DND-41 (cell line): Measurements from ENCODE around the gene MAP2.

Experiments used
- ATAC-seq: fragments of 200-7000 bp; cut with Tn5 transposase; 3 replicates; pipeline ENCODE4 v1.9.1; 2021; ENCODE audit warnings: low read depth; ENCODE audit not compliant: insufficient read depth
- DNase-seq: peaks from one replicate; pipeline ENCODE4 v3.0.0-alpha.2; 2020
- H2AFZ ChIP-seq: 2 replicates; pipeline ENCODE4 v1.6.0; 2012; ENCODE audit warnings: low read depth, low read length
- H3K27ac ChIP-seq: 2 replicates; pipeline ENCODE4 v1.5.1; 2012; ENCODE audit warnings: low read length, inconsistent platforms
- H3K27me3 ChIP-seq: fragments of 200-600 bp; sonication (generic); 2 replicates; pipeline ENCODE4 v1.6.0; 2012; ENCODE audit warnings: low read length, mild to moderate bottlenecking, inconsistent platforms; ENCODE audit not compliant: insufficient read depth, poor library complexity
- H3K36me3 ChIP-seq: 2 replicates; pipeline ENCODE4 v1.5.1; 2012; ENCODE audit warnings: low read length, inconsistent platforms; ENCODE audit not compliant: insufficient read depth
- H3K4me1 ChIP-seq: 2 replicates; pipeline ENCODE4 v1.5.1; 2012; ENCODE audit warnings: mild to moderate bottlenecking, low read length; ENCODE audit not compliant: insufficient read depth
- H3K4me2 ChIP-seq: 2 replicates; pipeline ENCODE4 v1.6.0; 2012; ENCODE audit warnings: mild to moderate bottlenecking, moderate library complexity, low read length, inconsistent platforms; ENCODE audit not compliant: insufficient read depth
- H3K4me3 ChIP-seq, 2 experiments: fragments of 200-600 bp in 1 of 2; shearing (Covaris generic) in 1 of 2; 2 replicates each; pipeline ENCODE4 v1.5.1; 2012 to 2016; ENCODE audit warnings: inconsistent platforms in 2 of 2, low read length in 2 of 2, mild to moderate bottlenecking in 2 of 2, low read depth in 1 of 2, moderate library complexity in 1 of 2
- H3K79me2 ChIP-seq: 2 replicates; pipeline ENCODE4 v1.6.0; 2012; ENCODE audit warnings: low read length, inconsistent platforms; ENCODE audit not compliant: insufficient read depth
- H3K9ac ChIP-seq: 2 replicates; pipeline ENCODE4 v1.6.0; 2012; ENCODE audit warnings: low read depth, mild to moderate bottlenecking, inconsistent platforms, low read length, moderate library complexity
- H3K9me3 ChIP-seq: 2 replicates; pipeline ENCODE4 v1.5.1; 2012; ENCODE audit warnings: low read length, moderate library complexity, mild to moderate bottlenecking, inconsistent platforms; ENCODE audit not compliant: insufficient read depth, severe bottlenecking
- H4K20me1 ChIP-seq: 2 replicates; pipeline ENCODE4 v1.6.0; 2012; ENCODE audit warnings: low read length; ENCODE audit not compliant: insufficient read depth
- CTCF ChIP-seq: IDR thresholded peaks from 2 replicates; pipeline ENCODE4 v1.5.1; 2012; ENCODE audit warnings: borderline replicate concordance, low read length, moderate library complexity, mild to moderate bottlenecking; ENCODE audit not compliant: poor library complexity, severe bottlenecking; ENCODE audit errors: extremely low read depth
- EZH2 ChIP-seq: IDR thresholded peaks from 3 replicates; pipeline ENCODE4 v1.6.1; 2012; ENCODE audit warnings: borderline replicate concordance, low read depth, mild to moderate bottlenecking, moderate library complexity, low read length, inconsistent platforms; ENCODE audit not compliant: severe bottlenecking

Gene MAP2

GRCh38 chr2:209523041-209523740 lies 99.3 kb downstream of the MAP2 start:
- no peak for DNase-seq
- ATAC-seq: no peak
- Histone ChIP-seq H3K36me3 (no peaks in the 10 kb centered on the region), H3K9ac (no peak overlapping the region), H3K27me3 (no peaks in the 10 kb centered on the region), H3K9me3 (no peaks in the 10 kb centered on the region), H3K27ac (no peak overlapping the region), H3K79me2 (no peaks in the 10 kb centered on the region), H3K4me1 (peaks cover 18% of the 10 kb centered on the region), H2AFZ (no peak overlapping the region), H3K4me2 (no peak overlapping the region), H4K20me1 (no peaks in the 10 kb centered on the region), H3K4me3 (no peak overlapping the region)
- no peak for TF ChIP-seq EZH2
- TF ChIP-seq CTCF: no peak

GRCh38 chr2:209523867-209524266 lies 100.0 kb downstream of the MAP2 start:
- Histone ChIP-seq H3K4me3 (no peak overlapping the region), H3K27ac (no peak overlapping the region), H3K4me1 (peaks cover 18% of the 10 kb centered on the region), H3K36me3 (no peaks in the 10 kb centered on the region), H3K4me2 (no peak overlapping the region), H4K20me1 (no peaks in the 10 kb centered on the region), H2AFZ (no peak overlapping the region), H3K79me2 (no peaks in the 10 kb centered on the region), H3K9me3 (no peaks in the 10 kb centered on the region), H3K9ac (no peak overlapping the region), H3K27me3 (no peaks in the 10 kb centered on the region)
- TF ChIP-seq CTCF: no peak
- no peak for TF ChIP-seq EZH2
- no peak for ATAC-seq
- no peak for DNase-seq

GRCh38 chr2:209525331-209525730 lies 101.5 kb downstream of the MAP2 start:
- H3K79me2 ChIP-seq: no peaks in the 10 kb centered on the region
- no peak for ATAC-seq
- H3K4me1 ChIP-seq: peaks cover 18% of the 10 kb centered on the region
- H3K4me2 ChIP-seq: no peak overlapping the region
- H4K20me1 ChIP-seq: no peaks in the 10 kb centered on the region
- TF ChIP-seq CTCF (no peak), EZH2 (no peak)
- H3K4me3 ChIP-seq: no peak overlapping the region
- H3K9ac ChIP-seq: no peak overlapping the region
- no peak for DNase-seq
- H3K27me3 ChIP-seq: no peaks in the 10 kb centered on the region
- no peak overlapping the region for H2AFZ ChIP-seq
- H3K9me3 ChIP-seq: no peaks in the 10 kb centered on the region
- no peak overlapping the region for H3K27ac ChIP-seq
- H3K36me3 ChIP-seq: no peaks in the 10 kb centered on the region
